HG03064 (cell line): Measurements from ENCODE around the gene BTBD9.

Source experiments
- ATAC-seq: cut with Tn5 transposase; IDR thresholded peaks from one replicate; pipeline ENCODE4 v1.9.1; 2021; ENCODE audit warnings: low read depth; ENCODE audit not compliant: unreplicated experiment

Gene BTBD9

DNA sequence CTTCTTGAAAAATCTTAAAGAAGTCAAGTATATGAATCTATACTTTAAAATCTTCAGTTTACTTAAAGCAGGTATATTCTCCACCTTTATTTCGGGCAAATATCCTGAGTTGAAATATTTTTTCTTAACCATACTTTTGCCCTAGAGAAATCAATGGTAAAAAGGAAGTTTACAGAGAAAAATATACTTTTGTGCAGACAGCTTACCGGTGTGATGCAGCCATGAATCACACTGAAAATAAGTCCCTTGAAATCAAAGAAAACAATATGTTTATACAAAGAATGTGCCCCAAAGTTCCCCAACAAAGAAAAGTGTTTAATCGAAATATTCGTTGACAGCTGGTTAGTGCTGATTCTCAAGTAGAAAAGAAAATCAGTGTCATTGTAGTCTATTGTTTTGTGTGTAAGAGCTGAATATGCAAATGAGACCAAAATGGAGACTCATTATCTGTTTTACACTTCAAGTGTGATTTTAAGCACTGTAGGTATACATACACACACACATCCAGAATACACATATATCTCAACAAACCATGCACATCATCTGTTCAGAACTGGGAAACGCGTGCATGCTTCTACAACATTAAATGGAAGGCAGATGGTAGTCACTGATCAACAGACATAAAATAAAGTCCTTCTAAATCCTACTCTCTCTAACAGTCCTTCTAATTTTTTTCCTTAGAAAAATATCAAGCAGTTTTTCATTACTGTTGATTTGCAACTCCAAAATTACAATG lies 73.3 kb downstream of the BTBD9 start:
- ATAC-seq = no peak

DNA sequence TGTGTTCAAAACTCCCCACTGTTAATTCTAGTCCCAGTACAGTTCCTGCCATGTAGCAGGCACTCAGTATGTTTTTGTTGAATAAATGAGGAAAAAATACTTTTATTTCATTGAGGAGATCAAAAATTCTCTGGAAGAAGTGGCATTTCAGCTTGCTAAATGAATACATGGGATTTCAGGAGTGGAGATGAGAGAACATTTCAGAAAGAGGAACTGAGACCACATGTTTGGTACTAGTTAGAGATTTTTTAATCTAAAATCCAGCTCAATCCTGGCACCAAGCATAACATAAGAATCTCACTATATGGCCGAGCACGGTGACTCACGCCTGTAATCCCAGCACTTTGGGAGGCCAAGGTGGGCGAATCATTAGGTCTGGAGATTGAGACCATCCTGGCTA lies 75.4 kb downstream of the BTBD9 start:
- ATAC-seq = no peak

DNA sequence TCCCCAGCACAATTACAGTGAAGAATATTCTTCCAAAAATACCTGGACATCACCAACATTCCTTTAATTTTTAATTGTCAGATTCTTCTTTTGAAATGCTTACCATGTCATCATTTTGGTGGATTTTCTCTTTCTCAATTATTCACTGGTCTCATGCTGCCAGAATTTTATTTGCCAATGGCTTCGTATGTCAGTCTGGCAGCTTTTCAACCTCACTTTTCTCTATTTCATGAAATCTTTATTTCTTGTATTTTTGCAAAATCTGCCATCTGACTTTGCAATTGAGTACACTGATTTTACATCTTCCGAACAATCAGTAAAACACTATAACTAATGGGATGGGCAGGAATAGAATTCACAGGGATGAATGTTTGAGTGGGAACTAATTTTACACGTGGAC lies 84.1 kb downstream of the BTBD9 start:
- ATAC-seq = no peak

DNA sequence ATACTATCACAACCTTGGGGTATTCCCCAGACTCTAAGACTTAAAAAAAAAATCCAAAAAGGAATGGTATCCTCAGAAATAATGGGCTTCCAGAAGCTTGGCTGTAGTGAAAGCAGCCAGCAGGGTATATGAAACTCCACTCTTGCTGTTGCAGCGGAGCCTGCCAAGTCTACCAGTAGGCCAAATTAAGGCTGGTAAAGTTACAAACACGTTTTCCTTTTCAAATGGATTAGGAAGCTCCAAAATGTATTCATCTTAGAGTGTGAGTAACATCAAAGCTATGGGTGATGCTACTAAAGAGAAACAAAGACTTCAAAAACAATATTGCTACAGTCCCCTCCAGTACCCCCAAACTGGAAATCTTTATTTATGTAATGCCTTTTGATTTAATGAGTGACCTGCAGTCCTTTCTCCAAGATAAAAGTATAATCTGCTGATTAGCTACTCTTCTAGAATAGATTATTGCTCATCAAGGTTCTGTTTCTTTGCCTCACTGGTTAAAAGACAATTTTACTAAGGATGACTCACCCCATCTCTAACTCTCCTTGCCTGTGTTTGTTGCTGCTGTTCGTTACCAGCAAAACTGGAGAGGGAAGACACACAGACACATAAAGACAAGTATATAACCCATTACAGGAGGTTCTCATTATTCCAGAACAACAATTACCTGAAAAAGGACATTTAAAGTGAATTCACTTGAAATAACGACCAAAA lies 84.9 kb downstream of the BTBD9 start:
- ATAC-seq = no peak

DNA sequence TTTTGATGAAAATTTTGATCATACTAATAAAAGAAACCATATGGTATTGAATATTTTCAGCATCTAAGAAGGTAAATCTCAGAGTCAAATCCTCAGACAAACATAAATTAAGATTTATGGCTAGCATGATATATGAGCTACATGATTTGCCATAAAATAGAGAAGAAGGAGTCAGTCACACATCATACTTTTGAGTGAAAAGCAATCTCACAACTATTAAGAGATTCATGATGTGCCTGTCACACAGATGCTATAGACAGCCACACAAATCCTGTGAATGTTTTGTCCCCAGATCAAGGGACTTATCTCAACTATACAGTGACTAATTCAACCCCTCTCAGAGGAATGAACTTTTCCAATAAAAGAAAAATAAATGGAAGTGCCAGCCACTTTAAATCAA lies 85.7 kb downstream of the BTBD9 start:
- no peak for ATAC-seq

DNA sequence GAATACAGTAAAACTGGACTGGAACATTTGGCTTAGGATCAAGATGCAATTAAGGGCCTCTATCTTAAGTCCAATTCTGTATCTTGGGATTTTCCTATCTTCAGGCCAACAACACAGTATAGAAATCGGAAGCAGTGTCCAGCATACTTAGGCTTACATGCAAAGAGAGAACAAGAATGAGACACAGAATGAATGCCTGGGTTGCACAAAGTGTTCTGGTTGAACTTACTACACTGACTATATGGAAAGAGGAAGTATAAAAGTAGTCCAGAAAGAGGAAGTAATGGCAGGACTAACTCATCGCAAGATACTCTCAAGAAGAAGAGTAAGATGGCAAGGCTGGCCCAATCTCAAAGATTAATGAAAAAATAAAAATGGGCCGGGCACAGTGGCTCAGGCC lies 87.6 kb downstream of the BTBD9 start:
- ATAC-seq = no peak

DNA sequence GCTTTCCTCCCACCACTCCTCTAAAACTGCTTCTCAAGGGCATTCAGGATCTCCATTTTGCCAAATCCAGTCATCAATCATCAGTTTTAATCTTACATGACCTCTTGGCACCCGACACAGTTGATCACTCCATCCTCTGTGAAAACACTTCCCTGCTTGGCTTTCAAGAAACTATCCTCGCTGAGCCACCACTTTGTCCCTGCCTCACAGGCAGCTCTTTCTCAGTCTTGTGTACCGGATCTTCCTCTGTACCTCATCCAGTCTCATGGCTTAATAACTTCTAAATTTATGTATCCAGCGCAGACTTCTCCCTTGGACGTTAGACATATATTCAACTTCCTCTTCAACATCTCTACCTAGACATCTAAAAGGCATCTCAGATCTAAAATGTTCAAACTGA lies 89.9 kb downstream of the BTBD9 start:
- ATAC-seq = no peak

DNA sequence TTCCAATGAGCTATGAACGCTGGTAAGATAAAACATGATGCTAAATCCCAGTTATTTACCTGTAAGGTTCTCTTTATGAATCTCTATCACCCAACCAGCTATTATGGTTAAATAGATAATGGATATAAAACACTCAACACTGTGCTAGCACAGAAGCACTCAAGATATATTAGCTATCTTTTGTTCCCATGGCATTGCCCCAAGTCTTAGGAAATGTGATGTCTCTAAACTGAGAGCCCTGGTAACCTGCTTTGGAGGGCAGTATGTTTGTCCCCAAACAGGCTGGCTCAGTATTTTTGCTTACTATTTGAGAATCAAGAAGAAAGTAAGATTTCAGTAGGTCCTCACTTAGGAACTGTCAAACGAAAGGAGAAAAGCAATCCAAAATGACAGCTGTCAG lies 90.5 kb downstream of the BTBD9 start:
- ATAC-seq = no peak

DNA sequence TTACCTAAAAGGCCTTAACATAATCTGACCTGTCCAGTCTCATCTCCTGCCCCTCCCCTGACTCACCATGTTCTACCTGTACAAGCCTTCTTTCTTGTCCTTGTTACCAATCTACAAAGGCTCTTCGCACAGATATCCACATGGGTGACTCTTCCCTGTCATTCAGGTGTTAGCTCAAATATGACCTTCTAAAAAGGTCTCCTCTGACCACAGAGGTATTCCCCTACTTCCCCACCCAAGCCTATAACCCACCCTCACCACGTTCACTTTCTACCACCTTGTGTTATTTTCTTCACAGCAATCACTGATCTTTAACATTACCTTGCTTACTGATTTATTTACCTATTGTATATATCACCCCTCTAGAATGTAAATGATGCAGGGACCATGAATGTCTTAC lies 96.7 kb downstream of the BTBD9 start:
- ATAC-seq = no peak

DNA sequence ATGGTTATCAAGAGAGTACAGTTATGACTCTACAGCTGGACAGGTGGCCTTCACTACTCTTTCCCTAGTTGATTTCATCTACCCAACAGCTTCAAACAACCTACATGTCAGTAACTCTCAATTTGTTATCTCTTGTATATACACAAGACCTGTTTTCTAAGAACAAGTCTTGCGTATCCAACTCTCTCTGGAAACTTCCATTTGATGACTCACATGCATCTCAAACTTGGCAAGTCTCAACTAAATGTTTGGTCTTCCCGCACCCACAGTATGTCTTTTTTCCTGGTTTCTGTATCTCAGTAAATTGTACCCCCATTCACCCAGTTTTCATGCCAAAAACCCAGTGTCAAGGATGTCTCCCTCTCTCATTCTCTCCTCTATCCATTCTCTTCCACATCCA lies 97.7 kb downstream of the BTBD9 start:
- ATAC-seq = no peak

DNA sequence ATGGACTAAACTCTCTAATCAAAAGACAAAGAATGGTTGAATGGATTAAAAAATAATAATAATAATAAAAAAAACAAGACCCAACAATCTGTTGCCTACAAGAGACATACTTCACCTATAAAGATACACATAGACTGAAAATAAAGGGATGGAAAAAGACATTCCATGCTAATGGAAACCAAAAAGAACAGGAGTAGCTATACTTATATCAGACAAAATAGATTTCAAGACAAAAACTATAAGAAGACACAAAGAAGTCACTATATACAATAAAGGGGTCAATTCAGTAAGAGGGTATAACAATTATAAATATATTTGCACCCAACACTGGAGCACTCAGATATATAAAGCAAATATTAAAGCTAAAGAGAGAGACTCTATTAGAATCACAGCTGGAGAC lies 106.7 kb downstream of the BTBD9 start:
- ATAC-seq = no peak

DNA sequence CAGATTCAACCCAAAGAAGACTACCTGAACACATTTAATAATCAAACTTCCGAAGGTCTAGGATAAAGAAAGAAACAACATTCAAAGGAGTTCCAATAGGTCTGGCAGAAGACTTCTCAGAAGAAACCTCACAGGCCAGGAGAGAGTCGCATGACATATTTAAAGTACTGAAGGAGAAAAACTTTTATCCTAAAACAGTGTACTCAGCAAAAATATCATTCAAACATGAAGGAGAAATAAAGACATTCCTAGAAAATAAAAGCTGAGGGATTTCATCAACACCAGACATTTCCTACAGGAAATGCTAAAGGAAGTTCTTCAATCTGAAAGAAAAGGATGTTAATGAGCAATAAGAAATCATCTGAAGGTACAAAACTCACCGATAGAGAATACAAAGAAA lies 108.6 kb downstream of the BTBD9 start:
- ATAC-seq = no peak

DNA sequence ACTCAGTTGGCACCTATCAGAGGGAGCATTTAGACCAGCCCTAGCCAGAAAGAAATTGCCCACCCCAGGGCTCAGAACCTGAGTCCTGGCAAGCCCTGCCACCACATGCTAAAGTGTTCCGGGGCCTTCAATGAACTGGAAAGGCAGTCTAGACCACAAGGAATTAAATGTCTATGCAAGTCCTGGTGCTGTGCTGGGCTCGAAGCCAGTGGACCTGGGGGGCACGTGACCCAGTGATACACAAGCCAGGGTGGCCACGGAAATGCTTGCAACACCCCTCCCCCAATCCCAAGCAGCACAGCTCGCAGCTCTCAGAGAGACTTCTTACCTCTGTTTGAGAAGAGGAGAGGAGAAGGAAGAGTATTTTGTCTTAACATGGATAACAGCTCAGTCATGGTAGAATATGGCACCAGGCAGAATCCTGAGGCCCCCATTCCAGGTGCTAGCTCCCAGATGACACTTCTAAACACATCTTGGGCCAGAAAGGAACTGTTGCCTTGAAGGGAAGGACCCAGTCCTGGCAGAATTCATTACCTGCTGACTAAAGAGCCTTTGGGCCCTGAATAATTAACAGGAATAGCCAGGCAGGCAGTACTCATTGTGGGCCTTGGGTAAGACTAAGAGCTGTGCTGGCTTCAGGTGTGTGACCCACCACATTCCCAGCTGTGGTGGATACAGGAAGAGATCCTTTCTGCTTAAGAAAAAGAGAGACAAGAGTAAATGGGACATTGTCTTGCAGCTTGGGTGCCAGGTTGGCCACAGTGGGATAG lies 111.3 kb downstream of the BTBD9 start:
- no peak for ATAC-seq

DNA sequence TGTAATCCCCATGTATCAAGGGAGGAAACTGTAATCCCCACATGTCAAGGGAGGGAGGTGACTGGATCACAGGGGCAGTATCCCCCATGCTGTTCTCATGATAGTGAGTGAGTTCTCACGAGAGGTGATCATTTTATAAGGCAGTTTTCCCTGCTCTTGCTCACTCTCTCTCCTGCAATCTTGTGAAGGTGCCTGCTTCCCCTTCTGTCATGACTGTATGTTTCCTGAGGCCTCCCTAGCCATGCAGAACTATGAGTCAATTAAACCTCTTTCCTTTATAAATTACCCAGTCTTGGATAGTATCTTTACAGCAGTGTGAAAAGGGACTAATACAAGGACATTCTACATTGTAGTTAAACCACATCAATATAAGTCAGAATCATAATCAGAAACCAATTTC lies 112.4 kb downstream of the BTBD9 start:
- ATAC-seq = no peak

DNA sequence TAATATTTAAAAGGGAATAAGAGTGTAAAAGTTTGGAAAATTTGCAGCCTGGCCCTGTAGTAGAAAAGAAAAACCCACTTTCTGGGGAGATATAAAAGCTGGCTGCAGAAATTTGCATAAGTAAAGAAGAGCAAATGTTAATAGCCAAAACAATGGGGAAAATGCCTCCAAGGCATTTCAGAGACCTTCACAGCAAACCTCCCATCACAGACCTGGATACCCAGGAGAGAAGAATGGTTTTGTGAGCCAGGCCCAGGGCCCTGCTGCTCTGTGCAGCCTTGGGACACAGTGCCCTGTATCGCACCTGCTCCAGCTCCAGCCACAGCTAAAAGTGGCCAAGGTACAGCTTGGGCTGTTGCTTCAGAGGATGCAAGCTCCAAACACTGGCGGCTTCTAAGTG lies 113.8 kb downstream of the BTBD9 start:
- ATAC-seq = no peak

DNA sequence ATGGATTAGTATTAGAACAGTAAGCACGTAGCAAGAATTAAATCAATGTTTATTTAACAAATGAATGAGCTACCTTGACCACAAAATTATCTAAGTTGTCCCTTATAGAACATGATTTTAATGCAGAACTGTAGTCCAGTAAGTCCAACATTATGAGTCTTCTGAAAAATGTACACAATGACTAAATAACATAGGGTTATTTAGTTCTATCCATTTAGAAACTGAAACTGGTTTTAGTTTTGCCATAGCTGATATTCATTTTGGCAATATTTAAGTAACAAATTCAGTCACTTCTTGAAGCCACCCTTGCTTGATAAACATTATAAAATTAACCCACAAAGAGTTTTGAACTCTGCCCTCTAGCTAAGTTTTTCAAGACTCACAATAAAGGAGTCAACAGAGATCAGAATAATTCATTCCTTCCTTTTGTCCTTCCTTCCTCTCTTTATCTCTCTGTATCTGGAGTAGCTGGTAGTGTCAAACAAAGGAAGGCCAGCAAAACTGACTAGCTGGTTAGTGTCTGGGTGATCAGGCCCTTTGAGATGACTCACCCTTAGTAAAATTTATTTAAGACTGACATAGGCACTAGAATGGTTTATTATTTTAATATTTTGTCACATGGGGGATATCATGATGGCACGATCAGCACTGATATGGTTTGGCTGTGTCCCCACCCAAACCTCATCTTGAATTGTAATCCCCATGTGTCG lies 115.1 kb downstream of the BTBD9 start:
- ATAC-seq = no peak

DNA sequence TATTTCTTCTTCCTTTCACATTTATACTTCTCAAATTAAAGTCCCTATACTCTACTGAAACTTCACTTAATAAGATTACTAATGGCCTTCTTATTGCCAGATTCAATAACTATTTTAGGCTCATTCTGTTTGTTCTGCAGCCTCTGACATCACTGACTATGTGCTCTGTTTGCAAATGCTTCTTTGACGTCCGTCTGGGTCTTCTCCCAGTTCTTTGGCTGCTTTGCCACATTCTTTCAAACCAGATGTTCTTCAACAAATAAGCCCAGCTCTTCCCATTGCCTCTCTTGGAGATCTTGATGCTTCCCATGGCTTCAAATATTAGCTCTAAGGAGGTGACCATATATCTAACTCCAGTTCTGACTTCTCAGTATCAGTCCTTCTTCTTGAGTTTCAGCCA lies 117.4 kb downstream of the BTBD9 start:
- no peak for ATAC-seq

DNA sequence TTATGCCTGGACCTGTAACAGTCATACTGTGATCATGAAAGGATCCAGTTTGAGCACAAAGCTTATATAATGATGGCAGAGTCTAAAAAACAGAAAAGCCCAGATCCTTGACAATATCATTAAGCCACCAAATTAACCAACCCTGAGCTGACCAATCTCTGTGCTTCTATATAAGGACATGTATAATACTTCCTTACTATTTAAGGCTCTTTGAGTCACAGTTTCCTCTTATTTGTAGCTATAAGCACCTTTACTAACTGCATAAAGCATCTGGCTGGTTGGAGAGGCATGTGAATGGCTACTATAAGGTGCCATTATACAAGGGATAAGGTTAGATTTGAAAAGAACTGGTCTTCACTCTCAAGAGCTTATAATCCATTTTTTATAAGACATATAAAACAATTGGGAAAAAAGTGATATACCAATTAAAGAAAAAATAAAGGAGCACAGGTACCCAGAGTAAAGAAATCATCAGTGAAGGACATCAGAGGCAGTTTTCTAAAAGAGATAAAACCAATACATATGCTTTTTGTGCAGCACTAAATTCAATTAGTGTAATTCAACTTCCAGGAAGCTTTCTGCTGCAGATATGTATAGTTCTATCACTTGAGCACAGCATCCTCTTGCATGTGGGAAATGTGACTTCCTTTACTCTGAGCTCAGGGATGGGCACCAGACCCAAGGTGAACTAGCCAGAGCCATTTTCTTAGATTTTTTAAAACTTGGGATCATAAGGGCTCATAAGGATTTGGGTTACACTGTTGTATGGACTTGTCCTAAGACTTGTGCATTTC lies 121.0 kb downstream of the BTBD9 start:
- no peak for ATAC-seq

DNA sequence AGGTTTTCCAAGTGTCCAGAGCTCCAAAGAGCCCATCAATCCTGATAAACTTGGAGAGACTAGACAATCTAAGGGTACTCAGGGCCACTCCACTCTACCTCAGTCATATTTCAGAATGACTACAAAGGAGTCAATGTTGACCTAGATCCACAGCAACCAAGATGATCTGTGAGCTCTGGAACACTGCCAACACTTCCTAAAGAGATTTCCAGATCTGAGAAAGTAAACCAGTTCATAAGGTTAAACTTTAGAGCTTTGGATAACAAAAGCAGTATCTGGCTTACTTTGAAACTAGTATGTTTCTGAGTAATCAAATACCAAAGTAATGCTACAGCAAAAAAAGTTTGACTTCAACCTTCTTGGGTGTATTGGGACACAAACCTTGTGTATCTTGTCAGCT lies 122.7 kb downstream of the BTBD9 start:
- no peak for ATAC-seq

DNA sequence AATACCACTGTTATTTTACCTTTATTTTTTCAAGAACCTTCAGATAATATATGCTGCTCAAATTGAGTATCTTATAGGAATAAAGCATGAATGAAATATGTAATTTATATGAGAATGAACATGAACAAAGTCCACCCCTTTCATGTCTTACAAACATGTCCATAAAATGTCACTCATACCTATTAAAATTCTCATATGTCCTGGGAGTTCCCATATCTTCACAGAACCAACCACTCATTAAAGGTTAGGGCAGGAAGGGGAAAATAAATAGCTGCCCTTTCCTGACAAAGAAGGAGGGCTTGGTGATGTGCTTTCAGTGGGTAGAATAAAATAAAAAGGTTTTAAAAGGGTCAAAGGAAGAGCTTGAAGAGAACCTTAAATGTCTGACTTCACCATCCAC lies 125.3 kb downstream of the BTBD9 start:
- no peak for ATAC-seq
